Esophagus squamous epithelium (tissue), 5 donors: ENCODE results near the gene CERS1. TPM values are rescaled to one million over a fixed set of nuclear protein-coding genes. Genes with fewer than 3 reads are reported as not detected.

Experiments used
- DNase-seq: peaks from one replicate; lab custom pipeline; 2025; lab: John Stamatoyannopoulos, UW
- H3K27ac ChIP-seq, 4 donors: fragments of 200-600 bp; sonication (generic); one replicate each; pipeline ENCODE4 v1.5.1; 2016 to 2019; ENCODE audit warnings: mild to moderate bottlenecking in 1 of 4
- H3K27me3 ChIP-seq, 4 donors: fragments of 200-600 bp; sonication (generic); 1 replicate in 3 of 4; 2 replicates in 1 of 4; pipeline versions ENCODE4 v1.5.1 to v1.6.0; 2017 to 2021; ENCODE audit warnings: antibody characterized with exemption in 1 of 4
- H3K36me3 ChIP-seq, 3 donors: fragments of 200-600 bp; sonication (generic); one replicate each; pipeline ENCODE4 v1.5.1; 2016 to 2019
- H3K4me1 ChIP-seq, 3 donors: fragments of 200-600 bp; sonication (generic); one replicate each; pipeline ENCODE4 v1.5.1; 2017 to 2019
- H3K4me3 ChIP-seq, 4 donors: fragments of 200-600 bp; sonication (generic); 1 replicate in 3 of 4; 2 replicates in 1 of 4; pipeline ENCODE4 v1.5.1; 2016 to 2019; ENCODE audit warnings: mild to moderate bottlenecking in 2 of 4, moderate library complexity in 1 of 4
- H3K9me3 ChIP-seq, 3 donors: fragments of 200-600 bp; sonication (generic); one replicate each; pipeline ENCODE4 v1.5.1; 2016 to 2019
- CTCF ChIP-seq, 6 experiments: fragments of 450-650 bp in 4 of 6; fragments of 200-600 bp in 2 of 6; sonication (generic) in 2 of 6; IDR thresholded peaks; one replicate each; pipeline ENCODE4 v1.5.1; 2016 to 2019; ENCODE audit warnings: antibody characterized with exemption in 6 of 6, mild to moderate bottlenecking in 4 of 6, moderate library complexity in 4 of 6
- POLR2A ChIP-seq, 4 donors: fragments of 450-650 bp; IDR thresholded peaks; one replicate each; pipeline ENCODE4 v1.6.1; 2017; ENCODE audit warnings: antibody characterized with exemption in 4 of 4, mild to moderate bottlenecking in 4 of 4, moderate library complexity in 3 of 4
- WGBS, 2 donors: methylation state at CpG; one replicate each; pipeline ENCODE4 v1.1.5; 2018; 5-methylcytosine and 5-hydroxymethylcytosine counted together
- intact Hi-C: fragments of 100-400 bp; cut with DNase I; formaldehyde crosslinking; loops from one replicate; pipeline ENCODE4 v1.15.0; 2022
- total RNA-seq, 4 donors: library from RNA; depleted of rRNA; stranded (reverse); fragments of >200 nt; gene quantifications; one replicate each; pipeline ENCODE4 v1.1.0, GENCODE V29; 2016
- donor health status: DM: yes; HTN: yes; CAD: no.

Gene CERS1
- total RNA-seq, 4 donors from 2014 or later, result 0.76 TPM; not detected in 3

GRCh38 chr19:18852648-18853047 lies 43.3 kb downstream of the CERS1 start:
- Histone ChIP-seq H3K4me3 (no peak overlapping the region), H3K4me1 (peaks cover 29 to 38% (median 35%) of the 10 kb centered on the region in 3 donors), H3K27me3 (no peaks in the 10 kb centered on the region), H3K36me3 (peaks cover 46 to 93% (median 64%) of the 10 kb centered on the region in 3 donors), H3K27ac (no peak overlapping the region), H3K9me3 (no peaks in the 10 kb centered on the region)
- DNase-seq, result no peak
- intact Hi-C loops, result no loop called here
- TF ChIP-seq CTCF (IDR thresholded peaks at IDR 0.05) (no peak), POLR2A (IDR thresholded peaks at IDR 0.05) (no peak)
- 20 to 61% methylated on average over 1 to 3 of the region's 12 CpGs for WGBS, 2 donors

GRCh38 chr19:18851673-18852325 lies 44.2 kb downstream of the CERS1 start:
- TF ChIP-seq CTCF (IDR thresholded peaks at IDR 0.05) (no peak), POLR2A (IDR thresholded peaks at IDR 0.05) (no peak)
- no peak for DNase-seq
- Histone ChIP-seq H3K4me1 (peaks cover 29 to 47% (median 42%) of the 10 kb centered on the region in 3 donors), H3K27ac (peak overlapping the region in 1 of 4 donors; percentile 81), H3K9me3 (no peaks in the 10 kb centered on the region), H3K4me3 (no peak overlapping the region), H3K27me3 (no peaks in the 10 kb centered on the region), H3K36me3 (peaks cover 38 to 88% (median 56%) of the 10 kb centered on the region in 3 donors)
- intact Hi-C loops, result no loop called here
- WGBS, 2 donors, result 93 to 96% methylated on average over 10 to 17 of the region's 31 CpGs

- Histone ChIP-seq H3K9me3 (no peaks in the 10 kb centered on the region), H3K4me3 (no peak overlapping the region), H3K4me1 (peaks cover 29 to 58% (median 46%) of the 10 kb centered on the region in 3 donors), H3K27ac (peak overlapping the region; percentile 50 to 81 (median 80)), H3K27me3 (no peaks in the 10 kb centered on the region), H3K36me3 (peaks cover 27 to 85% (median 45%) of the 10 kb centered on the region in 3 donors)
- DNase-seq, result no peak
- TF ChIP-seq CTCF (IDR thresholded peaks at IDR 0.05) (no peak), POLR2A (IDR thresholded peaks at IDR 0.05) (no peak)
- intact Hi-C loops, result no loop called here
- 45 to 53% methylated on average over 8 to 11 of the region's 27 CpGs for WGBS, 2 donors
These were observed 45.2 kb downstream of the CERS1 start for GRCh38 chr19:18850471-18851375.

- H3K27ac ChIP-seq, result peak overlapping the region; percentile 50 to 81 (median 80)
- no peak overlapping the region for H3K4me3 ChIP-seq
- peaks cover 29 to 66% (median 52%) of the 10 kb centered on the region in 3 donors for H3K4me1 ChIP-seq
- peaks cover 19 to 77% (median 37%) of the 10 kb centered on the region in 3 donors for H3K36me3 ChIP-seq
- intact Hi-C loops, result loop anchor here (5.0 kb wide), 1 partner anchor 258 kb away; no protein-coding TSS in a partner anchor
- TF ChIP-seq CTCF (IDR thresholded peaks at IDR 0.05) (no peak), POLR2A (IDR thresholded peaks at IDR 0.05) (no peak)
- no peaks in the 10 kb centered on the region for H3K27me3 ChIP-seq
- WGBS, 2 donors, result 31 to 38% methylated on average over 16 of the region's 16 CpGs
- no peak for DNase-seq
- H3K9me3 ChIP-seq, result no peaks in the 10 kb centered on the region
These were observed 46.0 kb downstream of the CERS1 start for GRCh38 chr19:18849838-18850400.
